HL-60 (cell line): Measurements from ENCODE around the gene RASAL2.

Source experiments
- DNase-seq, 2 experiments: peaks; one replicate each; pipeline ENCODE4 v3.0.0-alpha.2; 2010 to 2020; ENCODE audit warnings: low read depth in 1 of 2, low spot score in 1 of 2
- H3K27ac ChIP-seq: fragments of 250-450 bp; sonication (Bioruptor Pico); replicated peaks from 2 replicates; pipeline ENCODE4 v1.5.1; 2020; ENCODE audit warnings: mild to moderate bottlenecking, moderate library complexity
- H3K27me3 ChIP-seq: fragments of 250-450 bp; sonication (Bioruptor Pico); 2 replicates; pipeline ENCODE4 v1.5.1; 2021; ENCODE audit warnings: mild to moderate bottlenecking, moderate library complexity; ENCODE audit not compliant: insufficient read depth, poor library complexity, severe bottlenecking
- H3K4me3 ChIP-seq: replicated peaks from 2 replicates; pipeline ENCODE4 v1.5.1; 2011; ENCODE audit warnings: mild to moderate bottlenecking, control low read depth, low read length; ENCODE audit not compliant: insufficient read depth
- GABPA ChIP-seq: IDR thresholded peaks from 2 replicates; pipeline ENCODE4 v1.6.1; 2012; ENCODE audit warnings: low read depth
- POLR2AphosphoS5 ChIP-seq: IDR thresholded peaks from 2 replicates; pipeline ENCODE4 v1.6.1; 2012; ENCODE audit warnings: low read depth
- REST ChIP-seq: IDR thresholded peaks from 2 replicates; pipeline ENCODE4 v1.6.1; 2012; ENCODE audit warnings: low read depth; ENCODE audit not compliant: insufficient replicate concordance
- SPI1 ChIP-seq: IDR thresholded peaks from 2 replicates; pipeline ENCODE4 v1.6.1; 2012; ENCODE audit warnings: low read depth, mild to moderate bottlenecking, borderline replicate concordance
- TF ChIP-seq, protein P1 (sequence below): IDR thresholded peaks from one replicate; pipeline ENCODE4 v1.5.1; 2011; ENCODE audit warnings: low read length, control low read depth, inconsistent platforms; ENCODE audit not compliant: insufficient read depth

RASAL2 gene

GRCh38 chr1:178354816-178355215, 260.9 kb downstream of the RASAL2 start:
- no peak overlapping the region for H3K27ac ChIP-seq
- TF ChIP-seq POLR2AphosphoS5: no peak
- TF ChIP-seq SPI1: no peak
- TF ChIP-seq, protein P1, sequence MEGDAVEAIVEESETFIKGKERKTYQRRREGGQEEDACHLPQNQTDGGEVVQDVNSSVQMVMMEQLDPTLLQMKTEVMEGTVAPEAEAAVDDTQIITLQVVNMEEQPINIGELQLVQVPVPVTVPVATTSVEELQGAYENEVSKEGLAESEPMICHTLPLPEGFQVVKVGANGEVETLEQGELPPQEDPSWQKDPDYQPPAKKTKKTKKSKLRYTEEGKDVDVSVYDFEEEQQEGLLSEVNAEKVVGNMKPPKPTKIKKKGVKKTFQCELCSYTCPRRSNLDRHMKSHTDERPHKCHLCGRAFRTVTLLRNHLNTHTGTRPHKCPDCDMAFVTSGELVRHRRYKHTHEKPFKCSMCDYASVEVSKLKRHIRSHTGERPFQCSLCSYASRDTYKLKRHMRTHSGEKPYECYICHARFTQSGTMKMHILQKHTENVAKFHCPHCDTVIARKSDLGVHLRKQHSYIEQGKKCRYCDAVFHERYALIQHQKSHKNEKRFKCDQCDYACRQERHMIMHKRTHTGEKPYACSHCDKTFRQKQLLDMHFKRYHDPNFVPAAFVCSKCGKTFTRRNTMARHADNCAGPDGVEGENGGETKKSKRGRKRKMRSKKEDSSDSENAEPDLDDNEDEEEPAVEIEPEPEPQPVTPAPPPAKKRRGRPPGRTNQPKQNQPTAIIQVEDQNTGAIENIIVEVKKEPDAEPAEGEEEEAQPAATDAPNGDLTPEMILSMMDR: no peak
- no peak for TF ChIP-seq GABPA
- no peak for TF ChIP-seq REST
- no peak for DNase-seq
- H3K27me3 ChIP-seq: no peaks in the 10 kb centered on the region
- no peak overlapping the region for H3K4me3 ChIP-seq

- no peaks in the 10 kb centered on the region for H3K27me3 ChIP-seq
- no peak for TF ChIP-seq POLR2AphosphoS5
- TF ChIP-seq, protein P1: no peak
- no peak for TF ChIP-seq GABPA
- no peak for TF ChIP-seq SPI1
- TF ChIP-seq REST: no peak
- no peak for DNase-seq
- H3K4me3 ChIP-seq: no peak overlapping the region
- H3K27ac ChIP-seq: no peak overlapping the region
These were observed 262.4 kb downstream of the RASAL2 start for GRCh38 chr1:178356299-178356698.

GRCh38 chr1:178358456-178358855, 264.6 kb downstream of the RASAL2 start:
- Histone ChIP-seq H3K4me3 (no peak overlapping the region), H3K27ac (no peak overlapping the region), H3K27me3 (no peaks in the 10 kb centered on the region)
- DNase-seq: no peak
- TF ChIP-seq, protein P1: no peak
- TF ChIP-seq GABPA: no peak
- TF ChIP-seq POLR2AphosphoS5: no peak
- no peak for TF ChIP-seq REST
- TF ChIP-seq SPI1: no peak
